Measurements from ENCODE around the gene CLTB.
"Not testable (repeated sequence)": the region's sequence is repeated elsewhere in the genome, so short reads cannot be mapped to it uniquely, and the experiment has no call there.

The CLTB gene, protein sequence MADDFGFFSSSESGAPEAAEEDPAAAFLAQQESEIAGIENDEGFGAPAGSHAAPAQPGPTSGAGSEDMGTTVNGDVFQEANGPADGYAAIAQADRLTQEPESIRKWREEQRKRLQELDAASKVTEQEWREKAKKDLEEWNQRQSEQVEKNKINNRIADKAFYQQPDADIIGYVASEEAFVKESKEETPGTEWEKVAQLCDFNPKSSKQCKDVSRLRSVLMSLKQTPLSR

DNA sequence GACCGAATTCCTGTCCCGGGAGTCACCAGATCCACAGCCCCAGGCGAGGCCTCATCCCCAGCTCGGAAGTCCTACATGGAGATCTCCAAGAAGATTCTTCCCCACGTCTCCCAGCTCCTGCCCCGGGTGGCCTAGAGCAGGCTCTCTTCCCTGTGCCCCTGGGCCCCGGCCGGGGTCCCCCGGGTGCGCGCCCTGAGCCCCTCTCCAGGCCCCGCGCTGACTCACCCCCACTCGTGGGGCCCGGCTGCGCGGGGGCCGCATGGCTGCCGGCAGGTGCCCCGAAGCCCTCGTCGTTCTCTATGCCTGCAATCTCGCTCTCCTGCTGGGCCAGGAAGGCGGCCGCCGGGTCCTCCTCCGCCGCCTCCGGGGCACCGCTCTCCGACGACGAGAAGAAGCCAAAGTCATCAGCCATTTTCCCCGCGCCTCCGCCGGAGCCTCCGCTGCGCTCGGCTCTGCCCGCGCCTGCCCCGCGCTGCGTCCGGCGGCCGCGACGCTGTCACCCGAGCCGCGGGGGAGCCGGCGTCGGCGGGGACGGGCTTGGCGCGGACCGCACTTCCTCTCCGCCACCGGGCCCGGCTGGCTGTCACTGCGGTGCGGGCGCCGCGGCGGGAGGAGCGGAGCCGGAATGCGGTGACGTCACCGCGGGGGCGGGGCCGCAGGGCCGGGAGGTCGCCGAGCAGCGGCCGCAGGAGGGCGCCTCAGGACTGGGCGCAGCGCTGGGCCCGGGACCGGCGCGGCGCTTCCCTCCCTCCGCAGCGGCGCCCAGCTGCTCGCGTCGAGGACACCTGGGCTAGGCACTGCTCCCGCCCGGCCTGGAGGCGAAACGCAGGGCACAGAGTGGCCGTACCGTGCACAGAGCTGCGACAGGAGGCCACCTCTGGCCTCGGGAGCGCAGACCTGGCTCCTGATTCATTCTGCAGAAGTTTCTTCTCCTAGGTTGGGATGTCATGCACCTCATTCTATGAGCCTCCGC is at the start of gene CLTB:
TSS of gene CLTB (minus strand) at position 588 of the 973 bp plus-strand sequence. CDS start at position 412, 176 bp downstream.
- peak; percentile 27 for DNase-seq (ENCODE audit: low read depth)

DNA sequence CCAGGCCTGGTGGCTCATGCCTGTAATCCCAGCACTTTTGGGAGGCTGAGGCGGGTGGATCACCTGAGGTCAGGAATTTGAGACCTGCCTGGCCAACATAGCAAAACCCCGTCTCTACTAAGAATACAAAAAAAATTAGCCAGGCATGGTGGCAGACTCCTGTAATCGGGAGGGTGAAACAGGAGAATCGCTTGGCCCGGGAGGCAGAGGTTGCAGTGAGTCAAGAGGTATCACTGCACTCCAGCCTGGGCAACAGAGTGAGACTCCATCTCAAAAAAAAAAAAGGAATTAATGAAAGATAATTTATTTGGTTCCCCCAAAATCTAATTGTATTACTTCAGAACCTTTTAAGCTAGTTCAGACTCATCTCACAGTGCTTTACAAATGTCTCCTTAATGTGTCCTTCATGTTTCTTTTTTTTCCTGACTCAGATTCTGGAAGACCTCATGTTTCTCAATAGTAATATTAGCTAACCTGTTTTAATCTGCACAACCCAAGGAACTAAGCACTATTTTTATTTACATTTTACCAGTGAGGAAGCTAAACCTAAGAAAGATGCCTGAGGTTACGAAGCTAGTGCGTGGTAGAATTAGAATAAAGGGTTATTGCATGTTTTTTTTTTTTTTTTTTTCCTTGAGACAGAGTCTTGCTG is 46.9 kb upstream of the CLTB start:
- no peak for DNase-seq (ENCODE audit: low read depth)

DNA sequence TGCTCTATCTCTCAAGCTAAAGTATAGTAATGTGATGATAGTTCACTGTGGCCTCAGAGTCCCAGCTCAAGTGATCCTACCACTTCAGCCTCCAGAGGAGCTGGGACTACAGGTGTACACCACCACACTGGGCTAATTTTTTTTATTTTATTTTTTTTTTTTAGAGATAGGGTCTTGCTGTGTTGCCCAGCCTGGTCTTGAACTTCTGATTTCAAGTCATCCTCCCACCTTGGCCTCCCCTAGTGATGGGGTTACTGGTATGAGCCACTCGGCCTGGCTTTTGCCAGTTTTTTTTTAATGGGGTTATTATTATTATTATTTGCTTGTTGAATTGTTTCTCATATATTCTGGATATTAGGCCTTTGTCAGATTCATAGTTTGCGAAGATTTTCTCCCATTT is 45.0 kb upstream of the CLTB start:
- no peak for DNase-seq (ENCODE audit: low read depth)

DNA sequence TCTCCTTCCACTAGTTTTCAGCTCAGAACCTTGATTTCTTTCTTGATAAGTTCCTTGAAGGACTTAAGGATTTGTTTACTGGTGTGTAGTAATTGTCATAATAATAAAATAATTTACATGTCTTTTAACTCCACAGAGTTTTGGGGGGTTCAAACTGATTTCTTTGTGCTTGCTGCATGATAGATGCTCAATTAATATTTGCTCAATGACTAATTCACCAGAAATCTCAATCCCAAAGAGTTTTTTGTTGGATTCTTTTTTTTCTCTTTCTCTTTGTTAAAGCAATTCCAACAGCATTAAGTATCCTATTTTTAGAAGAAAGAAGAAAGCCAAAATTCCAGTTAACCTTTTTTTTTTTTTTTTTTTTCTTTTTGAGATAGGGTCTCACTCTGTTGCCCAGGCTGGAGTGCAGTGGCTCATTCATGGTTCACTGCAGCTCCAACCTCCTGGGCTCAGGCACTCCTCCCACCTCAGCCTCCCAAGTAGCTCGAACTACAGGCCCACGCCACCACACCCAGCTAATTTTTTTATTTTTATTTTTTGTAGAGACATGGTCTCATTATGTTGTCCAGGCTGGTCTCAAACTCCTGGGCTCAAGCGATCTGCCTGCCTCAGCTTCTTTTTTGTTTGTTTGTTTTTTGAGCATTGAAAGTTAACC is 42.7 kb upstream of the CLTB start:
- DNase-seq (ENCODE audit: low read depth), result no peak

DNA sequence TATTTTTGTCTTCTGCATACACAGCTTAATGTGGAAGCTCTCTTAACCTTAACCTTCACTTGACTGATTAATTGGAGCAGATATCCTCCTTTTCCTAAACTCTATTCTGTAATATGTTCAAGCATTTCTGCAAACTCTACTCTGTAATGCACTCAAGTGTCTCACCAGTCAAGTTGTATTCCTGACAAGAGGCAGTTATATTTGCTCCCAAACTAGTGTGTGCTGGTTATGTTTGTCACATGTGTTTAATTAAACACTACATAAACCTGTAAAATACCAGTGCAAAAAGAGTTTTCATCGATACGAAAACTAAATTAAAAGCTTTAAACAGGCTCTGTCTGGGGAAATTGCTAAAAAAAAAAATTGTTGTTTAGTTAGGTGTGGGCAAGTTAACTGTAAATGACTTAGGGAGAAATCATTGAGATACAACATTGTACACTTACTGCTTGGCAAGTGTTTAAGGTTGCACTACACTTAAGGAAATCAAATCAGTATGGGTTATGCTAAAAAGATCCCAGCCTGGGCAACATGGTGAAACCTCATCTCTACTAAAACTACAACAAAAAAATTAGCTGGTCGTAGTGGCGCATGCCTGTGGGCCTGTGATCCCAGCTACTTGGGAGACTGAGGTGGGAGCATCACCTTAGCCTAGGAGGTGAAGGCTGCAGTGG is 38.5 kb upstream of the CLTB start:
- DNase-seq (ENCODE audit: low read depth), result no peak

DNA sequence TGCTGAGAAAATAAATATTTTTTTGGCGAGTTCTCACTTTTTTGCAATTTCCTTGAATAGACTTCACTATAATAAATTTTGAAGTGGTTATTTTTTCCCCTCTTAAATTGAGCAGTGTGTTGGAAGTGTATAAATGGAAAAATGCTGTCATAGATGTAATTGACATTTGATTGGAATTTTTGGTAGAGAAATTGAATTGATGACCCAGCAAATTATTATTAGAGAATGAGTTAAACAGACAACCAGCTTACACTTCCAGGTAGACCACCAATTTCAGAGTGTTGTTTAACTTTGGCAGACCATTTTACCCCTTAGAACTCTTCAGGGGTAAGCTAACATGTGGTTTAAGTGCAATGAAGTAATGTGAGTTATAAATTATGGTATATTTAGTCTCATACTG is 33.7 kb upstream of the CLTB start:
- no peak for DNase-seq (ENCODE audit: low read depth)

DNA sequence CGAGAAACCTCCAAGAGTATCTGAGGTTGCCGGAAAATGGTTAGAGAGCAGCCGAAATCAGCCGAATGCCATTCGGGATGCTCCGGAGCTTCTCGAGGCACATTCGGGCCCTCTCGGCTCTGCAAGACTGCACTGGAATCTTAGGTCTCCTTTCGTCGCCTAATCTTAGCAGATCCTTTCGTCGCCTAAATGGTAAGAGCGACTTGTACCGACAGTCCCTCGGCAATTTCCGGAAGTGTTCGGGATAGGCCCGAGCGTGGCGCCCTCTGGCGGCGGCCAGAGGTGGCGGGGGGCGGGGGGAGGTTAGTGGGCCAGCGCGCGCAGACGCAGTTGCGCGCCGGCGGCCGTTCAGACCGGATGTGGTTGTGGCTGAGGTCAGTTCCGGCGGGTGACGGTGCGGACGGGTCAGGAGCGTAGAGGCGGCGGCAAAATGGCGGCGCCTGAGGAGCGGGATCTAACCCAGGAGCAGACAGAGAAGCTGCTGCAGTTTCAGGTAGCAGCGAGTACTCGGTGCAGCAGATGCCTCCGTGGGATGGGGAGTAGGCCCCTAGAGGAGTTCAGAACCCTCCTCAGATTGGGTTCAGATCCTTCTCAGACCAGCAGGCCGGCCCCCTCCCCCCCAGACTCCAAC is 31.8 kb upstream of the CLTB start, which contains the start of gene FAF2:
TSS of gene FAF2 (plus strand) at position 408 of the 631 bp plus-strand sequence. CDS start at position 431, 23 bp downstream.
- peak; percentile 90 for DNase-seq (ENCODE audit: low read depth)

DNA sequence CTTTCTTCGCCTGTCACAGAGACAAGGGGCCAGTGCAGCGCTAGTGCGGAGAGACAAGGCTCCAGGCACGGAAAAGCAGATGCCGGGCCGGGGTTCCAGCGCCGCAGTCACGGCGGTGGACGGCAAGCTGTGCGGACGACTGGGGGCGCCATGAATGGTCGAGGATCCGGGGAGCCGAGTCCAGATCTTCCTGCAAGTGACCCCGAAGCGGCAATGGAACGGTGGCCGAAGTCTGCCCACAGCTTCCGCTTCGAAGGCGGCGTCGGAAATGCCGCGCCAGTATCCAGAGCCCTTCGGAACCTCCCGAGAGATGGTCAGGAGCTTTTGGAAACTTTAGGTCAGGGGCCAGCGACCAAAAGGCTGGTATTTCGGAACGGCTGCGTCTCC is 31.2 kb upstream of the CLTB start:
- DNase-seq (ENCODE audit: low read depth), result no peak

DNA sequence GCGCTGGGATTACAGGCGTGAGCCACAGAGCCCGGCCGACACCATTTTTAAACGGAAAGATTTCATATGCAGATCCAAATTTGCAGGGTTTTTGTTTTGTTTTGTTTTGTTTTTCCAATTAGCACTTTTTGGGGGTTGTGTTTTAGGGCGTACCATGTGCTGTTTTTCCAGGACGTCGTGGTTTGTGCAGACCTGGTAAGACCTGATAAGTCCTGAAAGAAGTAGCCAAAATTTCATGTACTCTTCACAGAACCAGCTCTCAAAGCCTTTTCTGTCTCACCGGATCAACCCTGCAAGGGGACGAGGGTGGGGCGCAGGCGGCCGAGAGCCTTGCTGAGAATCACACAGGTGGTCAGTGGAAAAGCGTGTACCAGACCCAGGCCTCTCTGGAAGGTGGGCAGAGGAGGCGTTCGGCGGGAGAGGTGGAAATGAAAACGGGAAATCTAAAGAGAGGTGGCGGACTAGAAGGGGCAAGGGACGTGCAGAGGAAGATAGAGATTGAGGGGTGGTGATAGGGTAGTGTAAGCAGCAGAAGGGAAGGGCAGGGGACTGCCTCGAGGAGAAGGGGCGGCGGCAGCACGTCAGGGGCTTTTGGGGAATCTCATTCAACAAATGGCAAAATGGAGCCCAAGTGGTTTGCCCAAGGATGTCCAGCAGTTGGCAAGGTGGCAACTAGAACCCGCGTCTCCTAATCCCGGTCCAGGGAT is 30.7 kb upstream of the CLTB start:
- DNase-seq (ENCODE audit: low read depth), result no peak

DNA sequence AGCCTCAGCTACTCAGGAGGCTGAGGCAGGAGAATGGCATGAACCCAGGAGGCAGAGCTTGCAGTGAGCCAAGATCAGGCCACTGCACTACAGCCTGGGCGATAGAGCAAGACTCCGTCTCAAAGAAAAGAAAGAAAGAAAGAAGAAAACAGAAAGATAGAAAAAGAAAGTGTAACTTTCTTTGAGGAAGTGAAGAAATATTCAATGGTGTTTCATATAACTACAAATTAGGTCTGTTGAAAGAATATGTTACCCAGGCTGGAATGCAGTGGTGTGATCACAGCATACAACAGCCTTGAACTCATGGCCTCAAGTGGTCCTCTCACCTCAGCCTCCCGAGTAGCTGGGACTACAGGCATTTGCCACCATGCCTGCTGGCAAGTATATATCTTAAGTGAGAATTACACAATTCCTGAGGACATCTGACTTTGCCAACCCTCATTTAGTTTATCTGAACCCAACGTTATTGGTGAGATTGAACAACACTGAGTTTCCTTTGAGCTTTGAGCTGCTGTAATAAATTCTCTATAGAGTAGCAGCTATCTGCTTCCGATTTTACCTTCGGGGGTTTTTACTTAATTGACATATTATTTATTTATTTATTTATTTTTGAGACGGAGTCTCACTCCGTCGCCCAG is 29.8 kb upstream of the CLTB start:
- DNase-seq (ENCODE audit: low read depth), result no peak

DNA sequence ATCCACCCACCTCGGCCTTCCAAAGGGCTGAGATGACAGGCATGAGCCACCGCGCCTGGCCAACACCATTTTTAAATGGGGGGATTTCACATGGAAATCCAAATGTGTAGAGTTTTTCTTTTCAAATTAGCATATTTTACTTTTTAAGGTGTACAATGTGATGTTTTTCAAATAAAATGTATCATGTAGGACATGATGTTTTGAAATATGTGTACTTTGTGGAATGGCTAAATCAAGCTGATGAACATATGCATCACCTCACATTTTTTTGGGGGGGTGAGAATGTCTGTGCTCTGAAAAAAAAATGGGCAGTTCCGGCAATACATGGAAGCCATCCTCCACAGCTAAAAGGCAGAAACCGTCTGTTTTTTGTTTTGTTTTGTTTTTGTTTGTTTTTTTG is 28.4 kb upstream of the CLTB start:
- no peak for DNase-seq (ENCODE audit: low read depth)

DNA sequence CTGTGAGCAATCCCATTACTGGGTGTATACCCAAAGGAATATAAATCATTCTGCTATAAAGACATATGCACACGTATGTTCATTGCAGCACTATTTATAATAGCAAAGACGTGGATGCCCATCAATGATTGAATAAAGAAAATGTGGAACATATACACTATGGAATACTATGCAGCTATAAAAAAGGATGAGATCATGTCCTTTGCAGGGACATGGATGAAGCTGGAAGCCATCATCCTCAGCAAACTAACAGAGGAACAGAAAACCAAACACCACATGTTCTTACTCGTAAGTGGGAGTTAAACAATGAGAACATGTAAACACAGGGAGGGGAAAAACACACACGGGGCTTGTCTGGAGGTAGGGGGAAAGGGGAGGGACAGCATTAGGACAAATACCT is 26.6 kb upstream of the CLTB start:
- DNase-seq (ENCODE audit: low read depth), result not testable (repeated sequence)

DNA sequence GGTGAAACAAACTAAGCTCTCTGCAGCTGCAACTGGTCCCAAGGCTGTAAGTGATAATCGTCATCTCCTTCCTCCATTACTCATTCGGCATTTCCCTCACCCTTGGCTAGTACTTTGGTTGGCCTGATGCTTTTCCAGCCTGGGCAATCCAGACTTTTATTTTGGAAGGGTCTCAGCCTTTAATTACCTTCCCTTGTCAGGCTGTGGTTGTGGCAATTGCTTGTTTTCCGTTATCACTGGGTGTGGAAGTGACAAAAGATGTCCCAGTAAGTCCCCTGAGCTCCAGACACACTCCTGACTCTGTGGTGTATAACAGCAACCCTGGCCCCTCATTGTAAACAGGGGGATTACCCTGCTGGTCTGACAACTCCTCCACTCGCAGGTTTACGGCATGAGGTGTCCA is 25.6 kb upstream of the CLTB start:
- no peak for DNase-seq (ENCODE audit: low read depth)

DNA sequence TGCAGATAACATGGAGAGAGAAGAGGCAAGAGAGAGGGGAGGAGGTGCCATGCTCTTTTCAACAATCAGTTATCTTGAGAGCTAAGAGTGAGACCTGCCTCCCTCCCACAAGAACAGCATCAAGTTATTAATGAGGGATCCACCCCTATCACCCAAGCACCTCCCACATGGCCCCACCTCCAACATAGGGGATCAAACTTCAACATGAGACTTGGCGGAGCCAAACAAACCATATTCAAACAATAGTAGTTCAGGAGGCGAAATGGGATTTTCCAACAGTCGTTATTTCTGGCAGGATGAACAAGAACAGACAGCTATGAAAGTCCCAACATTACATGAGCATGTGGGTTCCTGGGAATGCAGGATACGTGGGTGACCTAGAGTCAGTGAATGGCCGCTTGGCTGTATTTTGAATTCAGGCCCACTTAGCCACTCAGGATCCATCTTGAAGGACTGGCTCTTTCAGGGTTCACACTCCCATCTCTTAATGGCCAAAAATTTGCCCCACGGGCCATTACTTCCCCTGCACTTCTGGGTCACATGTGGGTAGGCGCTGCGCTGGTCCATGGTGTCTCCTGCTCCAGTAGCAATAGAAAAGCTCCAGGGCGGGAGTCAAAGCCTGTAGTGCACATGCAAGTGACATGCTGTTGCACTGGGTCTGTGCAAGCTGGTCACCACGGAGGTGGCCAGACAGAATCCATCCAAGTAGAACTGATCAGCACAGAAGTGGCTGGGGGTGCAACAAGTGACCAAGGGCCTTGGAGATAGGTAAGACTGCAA is 24.8 kb upstream of the CLTB start:
- no peak for DNase-seq (ENCODE audit: low read depth)

DNA sequence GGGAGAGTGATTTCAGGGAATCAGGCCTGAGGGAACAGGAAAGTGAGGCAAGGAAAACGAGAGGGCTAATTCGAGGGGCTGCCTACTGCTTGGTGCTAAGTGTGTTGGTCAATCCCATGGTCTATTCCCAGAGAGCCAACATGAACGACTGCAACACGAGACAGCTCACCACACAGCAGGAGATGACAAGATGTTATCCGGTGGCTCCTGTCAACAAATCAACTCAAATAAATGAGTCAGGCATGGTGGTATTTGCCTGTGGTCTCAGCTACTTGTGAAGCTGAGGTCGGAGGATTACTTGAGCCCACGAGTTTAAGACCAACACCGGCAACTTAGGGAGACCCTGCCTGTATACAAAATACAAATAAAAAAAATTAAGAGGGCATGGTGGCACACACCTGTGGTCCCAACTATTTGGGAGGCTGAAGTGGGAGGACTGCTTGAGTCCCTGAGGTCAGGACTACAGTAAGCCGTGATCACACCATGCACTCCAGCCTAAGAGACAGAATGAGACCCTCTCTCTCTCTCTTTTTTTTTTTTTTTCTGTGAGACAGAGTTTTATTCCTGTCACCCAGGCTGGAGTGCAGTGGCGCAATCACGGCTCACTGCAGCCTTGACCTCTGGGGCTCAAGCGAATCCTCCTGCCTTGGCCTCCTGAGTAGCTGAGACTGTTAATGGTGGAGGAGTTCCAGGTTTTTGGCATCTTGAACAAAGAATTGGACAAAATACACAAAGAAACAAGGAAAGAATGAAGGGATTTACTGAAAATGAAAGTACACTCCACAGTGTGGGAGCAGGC is 22.8 kb upstream of the CLTB start:
- no peak for DNase-seq (ENCODE audit: low read depth)

DNA sequence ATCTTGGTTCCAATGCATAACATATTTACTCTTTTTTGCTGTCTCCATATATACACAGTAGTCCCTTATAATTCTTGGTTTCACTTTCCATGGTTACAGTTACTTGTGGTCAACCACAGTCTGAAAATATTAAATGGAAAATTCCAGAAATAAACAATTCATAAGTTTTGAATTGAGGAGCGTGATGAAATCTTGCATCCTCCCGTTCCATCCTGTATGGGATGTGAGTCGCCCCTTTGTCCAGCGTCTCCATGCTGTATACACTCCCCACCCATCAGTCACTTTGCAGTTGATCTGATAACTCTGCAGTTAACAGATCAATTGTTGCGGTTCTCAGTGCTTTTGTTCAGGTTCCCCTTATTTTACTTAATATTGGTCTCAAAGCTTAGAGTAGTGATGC is 20.3 kb upstream of the CLTB start:
- DNase-seq (ENCODE audit: low read depth), result no peak

DNA sequence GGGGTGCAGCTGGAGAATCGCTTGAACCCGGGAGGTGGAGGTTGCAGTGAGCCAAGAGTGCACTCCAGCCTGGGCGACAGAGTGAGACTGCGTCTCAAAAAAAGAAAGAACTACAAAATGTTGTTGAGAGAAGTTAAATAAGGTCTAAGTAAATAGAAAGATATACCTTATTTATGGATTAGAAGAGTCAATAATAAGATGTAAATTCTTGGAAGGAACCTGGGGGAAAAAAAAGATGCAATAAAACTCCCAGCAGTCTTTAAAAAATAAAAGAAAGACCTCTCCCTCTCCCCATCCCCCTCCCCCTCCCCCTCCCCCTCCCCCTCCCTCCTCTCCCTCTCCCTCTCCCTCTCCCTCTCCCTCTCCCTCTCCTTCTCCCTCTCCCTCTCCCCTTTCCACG is 16.4 kb upstream of the CLTB start:
- no peak for DNase-seq (ENCODE audit: low read depth)

DNA sequence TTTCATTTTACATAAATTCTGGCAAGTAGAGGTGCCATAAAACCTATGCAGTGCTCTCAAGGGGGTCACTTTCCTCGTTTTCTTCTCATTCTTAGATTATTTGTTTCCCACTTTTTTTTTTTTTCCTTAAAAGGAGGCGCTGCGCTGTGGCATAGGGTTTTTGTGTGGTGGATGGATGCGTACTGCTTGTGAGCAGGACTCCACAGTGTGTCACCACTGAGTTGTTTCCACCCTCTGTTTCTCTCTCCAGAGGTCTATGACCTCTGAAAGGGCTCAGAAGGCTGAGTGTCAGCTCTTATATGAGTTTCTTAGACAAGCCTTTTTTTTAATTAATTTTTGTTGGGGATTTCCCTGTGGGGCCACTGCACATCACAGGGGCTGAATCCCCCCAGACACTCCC is 13.6 kb upstream of the CLTB start:
- DNase-seq (ENCODE audit: low read depth), result no peak
